Colonic mucosa (tissue), 4 donors: Measurements from ENCODE around the gene EGLN3. TPM values are rescaled to one million over a fixed set of nuclear protein-coding genes. Genes with fewer than 3 reads are reported as not detected.

Experiments used
- DNase-seq: peaks from one replicate; pipeline ENCODE4 v3.0.0-alpha.2; 2020
- H3K27ac ChIP-seq: fragments of 200-600 bp; one replicate; pipeline ENCODE4 v1.8.0; 2021
- H3K27me3 ChIP-seq: fragments of 200-600 bp; one replicate; pipeline ENCODE4 v1.8.0; 2021
- H3K36me3 ChIP-seq: fragments of 200-600 bp; one replicate; pipeline ENCODE4 v1.8.0; 2021
- H3K4me1 ChIP-seq: fragments of 200-600 bp; one replicate; pipeline ENCODE4 v1.8.0; 2021; ENCODE audit warnings: mild to moderate bottlenecking
- H3K4me3 ChIP-seq: fragments of 200-600 bp; one replicate; pipeline ENCODE4 v1.8.0; 2021
- H3K9ac ChIP-seq, 2 donors: one replicate each; pipeline ENCODE4 v1.7.0; 2013; ENCODE audit warnings: control low read depth in 2 of 2, low read depth in 2 of 2, low read length in 2 of 2
- H3K9me3 ChIP-seq: fragments of 200-600 bp; one replicate; pipeline ENCODE4 v1.8.0; 2021
- CTCF ChIP-seq: fragments of 200-600 bp; IDR thresholded peaks from one replicate; pipeline ENCODE4 v1.8.0; 2022; ENCODE audit warnings: antibody characterized with exemption, mild to moderate bottlenecking
- intact Hi-C: fragments of 100-400 bp; cut with DNase I; formaldehyde crosslinking; loops from one replicate; pipeline ENCODE4 v1.14.1; 2022
- total RNA-seq, 2 donors: library from RNA; stranded (reverse); fragmentation: NEBNext Ultra II Directional in 1 of 2; extraction: Animal tissue kit (Norgen Biotek cat#: 25700) in 1 of 2; gene quantifications; one replicate each; pipeline ENCODE4 v1.2.1, GENCODE V29; 2021
- donor health status: healthy.
- donor health status: DM: no; HTN: no; CAD: no.
- donor health status: DM: no; HTN: no; CAD: no.

EGLN3 gene
- total RNA-seq, 2 donors from 2014 or later = 86.3 to 292 TPM

GRCh38 chr14:33954016-33954598 lies 3.2 kb upstream of the EGLN3 start:
- H3K9ac ChIP-seq = no peak overlapping the region
- H3K4me3 ChIP-seq = no peak overlapping the region
- TF ChIP-seq CTCF = no peak
- H3K4me1 ChIP-seq = peaks cover 3% of the 10 kb centered on the region
- H3K36me3 ChIP-seq = no peaks in the 10 kb centered on the region
- H3K27ac ChIP-seq = no peak overlapping the region
- no peaks in the 10 kb centered on the region for H3K9me3 ChIP-seq
- no peak for DNase-seq
- intact Hi-C loops = loop anchor here (10.0 kb wide), 1 partner anchor 271 kb away; no protein-coding TSS in a partner anchor
- H3K27me3 ChIP-seq = no peaks in the 10 kb centered on the region

- no peak overlapping the region for H3K4me3 ChIP-seq
- no peak for DNase-seq
- no peaks in the 10 kb centered on the region for H3K36me3 ChIP-seq
- H3K9me3 ChIP-seq = no peaks in the 10 kb centered on the region
- intact Hi-C loops = loop anchor here (10.0 kb wide), 1 partner anchor 272 kb away; no protein-coding TSS in a partner anchor
- H3K27me3 ChIP-seq = no peaks in the 10 kb centered on the region
- no peak overlapping the region for H3K27ac ChIP-seq
- TF ChIP-seq CTCF = no peak
- no peak overlapping the region for H3K9ac ChIP-seq
- peaks cover 3% of the 10 kb centered on the region for H3K4me1 ChIP-seq
Measured at GRCh38 chr14:33952541-33952940, 1.7 kb upstream of the EGLN3 start.

DNA sequence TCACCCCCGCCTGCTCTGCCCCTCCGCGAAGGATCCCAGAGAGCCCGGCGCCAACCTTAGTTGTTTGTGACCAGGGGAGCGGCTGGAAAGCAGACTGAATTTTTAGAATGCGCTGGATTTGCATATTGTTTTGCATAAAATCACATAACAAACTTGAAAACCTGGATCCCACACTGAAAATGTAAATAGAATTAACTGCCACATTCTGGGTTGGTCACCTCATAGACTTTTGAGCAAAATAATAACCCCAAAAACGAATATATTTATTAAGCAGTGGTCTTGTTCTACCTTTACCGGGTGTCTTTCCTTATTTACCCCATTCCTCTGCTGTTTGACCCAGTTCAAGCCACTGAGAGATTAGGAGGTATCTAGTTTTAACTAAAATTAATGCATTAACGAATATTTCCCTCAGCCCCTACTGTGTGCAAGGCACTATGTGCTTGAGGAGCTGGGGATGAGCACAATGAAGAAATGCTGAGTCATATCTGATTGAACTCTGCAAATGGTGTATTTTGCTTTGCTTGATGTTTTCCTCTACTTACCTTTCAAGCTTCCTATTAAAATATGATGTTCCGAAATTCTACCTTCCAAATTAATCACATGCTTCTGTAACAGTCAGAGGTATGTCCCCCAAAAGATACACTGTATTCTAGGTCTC lies 438 bp upstream of the EGLN3 start:
- intact Hi-C loops = loop anchor here (10.0 kb wide), 1 partner anchor 273 kb away; no protein-coding TSS in a partner anchor
- peak overlapping the region; percentile 59 for H3K4me3 ChIP-seq
- H3K9ac ChIP-seq = peak overlapping the region in 1 of 2 donors; percentile 84
- no peaks in the 10 kb centered on the region for H3K9me3 ChIP-seq
- H3K4me1 ChIP-seq = peaks cover 3% of the 10 kb centered on the region
- H3K36me3 ChIP-seq = no peaks in the 10 kb centered on the region
- no peak for DNase-seq
- H3K27ac ChIP-seq = no peak overlapping the region
- no peaks in the 10 kb centered on the region for H3K27me3 ChIP-seq
- TF ChIP-seq CTCF = no peak

GRCh38 chr14:33949411-33949893 lies 1.4 kb downstream of the EGLN3 start:
- no peaks in the 10 kb centered on the region for H3K27me3 ChIP-seq
- DNase-seq = no peak
- H3K27ac ChIP-seq = peak overlapping the region; percentile 58
- no peaks in the 10 kb centered on the region for H3K9me3 ChIP-seq
- intact Hi-C loops = no loop called here
- H3K9ac ChIP-seq = peak overlapping the region in 1 of 2 donors; percentile 84
- peaks cover 3% of the 10 kb centered on the region for H3K4me1 ChIP-seq
- H3K36me3 ChIP-seq = no peaks in the 10 kb centered on the region
- peak overlapping the region; percentile 59 for H3K4me3 ChIP-seq
- TF ChIP-seq CTCF = no peak

DNA sequence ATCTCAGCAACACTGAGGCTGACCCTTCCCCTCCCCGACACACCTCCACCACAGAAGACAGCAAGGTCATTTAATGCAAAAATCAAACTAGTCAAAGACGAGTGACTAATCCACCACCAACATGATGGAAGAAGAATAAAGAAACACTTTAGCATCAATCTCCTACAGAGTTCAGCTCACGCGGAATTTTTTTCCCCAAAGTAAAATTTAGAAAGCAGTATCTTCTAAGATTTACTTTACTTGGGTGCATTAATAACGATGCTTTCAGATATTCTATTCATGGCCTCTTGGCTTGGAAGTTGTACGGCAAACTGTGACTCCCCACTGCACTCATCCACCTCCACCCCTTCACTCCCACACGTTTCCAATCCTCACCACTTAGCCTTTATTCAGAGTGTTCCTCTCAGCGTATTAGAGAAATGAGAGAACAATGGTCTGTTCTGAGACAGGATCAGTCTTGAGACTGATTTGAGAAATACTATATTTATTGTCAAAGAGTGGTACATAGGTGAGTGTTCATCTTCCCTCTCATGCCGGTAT lies 1.9 kb downstream of the EGLN3 start:
- peak overlapping the region in 1 of 2 donors; percentile 84 for H3K9ac ChIP-seq
- peak overlapping the region; percentile 59 for H3K4me3 ChIP-seq
- H3K27me3 ChIP-seq = no peaks in the 10 kb centered on the region
- no peaks in the 10 kb centered on the region for H3K9me3 ChIP-seq
- intact Hi-C loops = no loop called here
- H3K36me3 ChIP-seq = no peaks in the 10 kb centered on the region
- H3K4me1 ChIP-seq = peaks cover 3% of the 10 kb centered on the region
- no peak for DNase-seq
- no peak for TF ChIP-seq CTCF
- H3K27ac ChIP-seq = peak overlapping the region; percentile 58
